Measurements from ENCODE around the gene GALNT3. TPM values are rescaled to one million over a fixed set of nuclear protein-coding genes. Genes with fewer than 3 reads are reported as not detected.

Gene GALNT3
- total and polyA plus RNA-seq, 4 donors = 0.29 to 2.3 (median 1.6) TPM

GRCh38 chr2:165766326-165766927 is 27.6 kb downstream of the GALNT3 start (continued):
- TF ChIP-seq, protein P1, sequence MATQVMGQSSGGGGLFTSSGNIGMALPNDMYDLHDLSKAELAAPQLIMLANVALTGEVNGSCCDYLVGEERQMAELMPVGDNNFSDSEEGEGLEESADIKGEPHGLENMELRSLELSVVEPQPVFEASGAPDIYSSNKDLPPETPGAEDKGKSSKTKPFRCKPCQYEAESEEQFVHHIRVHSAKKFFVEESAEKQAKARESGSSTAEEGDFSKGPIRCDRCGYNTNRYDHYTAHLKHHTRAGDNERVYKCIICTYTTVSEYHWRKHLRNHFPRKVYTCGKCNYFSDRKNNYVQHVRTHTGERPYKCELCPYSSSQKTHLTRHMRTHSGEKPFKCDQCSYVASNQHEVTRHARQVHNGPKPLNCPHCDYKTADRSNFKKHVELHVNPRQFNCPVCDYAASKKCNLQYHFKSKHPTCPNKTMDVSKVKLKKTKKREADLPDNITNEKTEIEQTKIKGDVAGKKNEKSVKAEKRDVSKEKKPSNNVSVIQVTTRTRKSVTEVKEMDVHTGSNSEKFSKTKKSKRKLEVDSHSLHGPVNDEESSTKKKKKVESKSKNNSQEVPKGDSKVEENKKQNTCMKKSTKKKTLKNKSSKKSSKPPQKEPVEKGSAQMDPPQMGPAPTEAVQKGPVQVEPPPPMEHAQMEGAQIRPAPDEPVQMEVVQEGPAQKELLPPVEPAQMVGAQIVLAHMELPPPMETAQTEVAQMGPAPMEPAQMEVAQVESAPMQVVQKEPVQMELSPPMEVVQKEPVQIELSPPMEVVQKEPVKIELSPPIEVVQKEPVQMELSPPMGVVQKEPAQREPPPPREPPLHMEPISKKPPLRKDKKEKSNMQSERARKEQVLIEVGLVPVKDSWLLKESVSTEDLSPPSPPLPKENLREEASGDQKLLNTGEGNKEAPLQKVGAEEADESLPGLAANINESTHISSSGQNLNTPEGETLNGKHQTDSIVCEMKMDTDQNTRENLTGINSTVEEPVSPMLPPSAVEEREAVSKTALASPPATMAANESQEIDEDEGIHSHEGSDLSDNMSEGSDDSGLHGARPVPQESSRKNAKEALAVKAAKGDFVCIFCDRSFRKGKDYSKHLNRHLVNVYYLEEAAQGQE (IDR thresholded peaks at IDR 0.05) = no peak
- TF ChIP-seq RAD21 (IDR thresholded peaks at IDR 0.05) (no peak), HNF4G (IDR thresholded peaks at IDR 0.05) (no peak)

DNA sequence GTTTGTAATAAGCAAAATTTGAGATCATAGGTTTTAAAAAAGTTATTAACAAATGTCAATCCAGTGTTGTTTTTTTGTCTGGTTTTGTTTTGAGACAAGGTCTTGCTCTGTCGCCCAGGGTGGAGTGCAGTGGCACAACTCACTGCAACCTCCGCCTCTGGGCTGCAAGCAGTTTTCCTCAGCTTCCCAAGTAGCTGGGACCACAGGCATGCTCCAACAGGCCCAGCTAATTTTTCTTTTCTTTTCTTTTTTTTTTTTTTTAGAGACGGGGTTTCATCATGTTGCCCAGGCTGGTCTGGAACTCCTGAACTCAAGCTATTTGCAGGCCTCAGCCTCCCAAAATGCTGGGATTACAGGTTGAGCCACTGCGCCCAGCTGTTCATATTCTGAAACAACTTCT is 31.3 kb downstream of the GALNT3 start:
- Histone ChIP-seq H3K27ac (ENCODE audit: low read depth in 1 of 2, low read length in 2 of 2) (no peak overlapping the region), H3K4me3 (ENCODE audit: low read depth in 1 of 3, low read length in 3 of 3) (no peak overlapping the region), H3K27me3 (ENCODE audit: control insufficient read depth in 4 of 4, insufficient read depth in 4 of 4, low read length in 3 of 4) (no peaks in the 10 kb centered on the region), H3K9me3 (ENCODE audit: control insufficient read depth in 4 of 4, low read length in 3 of 4) (no peaks in the 10 kb centered on the region), H3K4me1 (ENCODE audit: control insufficient read depth in 4 of 4, insufficient read depth in 4 of 4, low read length in 3 of 4) (no peaks in the 10 kb centered on the region), H3K9ac (ENCODE audit: low read depth in 1 of 2, low read length in 2 of 2) (no peak overlapping the region), H3K36me3 (ENCODE audit: control insufficient read depth in 4 of 4, insufficient read depth in 3 of 4, low read depth in 1 of 4, low read length in 3 of 4) (no peaks in the 10 kb centered on the region)
- 92% methylated on average over 4 of the region's 4 CpGs for WGBS
- TF ChIP-seq JUND (IDR thresholded peaks at IDR 0.05) (no peak), SP1 (IDR thresholded peaks at IDR 0.05) (no peak), RXRA (IDR thresholded peaks at IDR 0.05) (no peak), ATF3 (IDR thresholded peaks at IDR 0.05) (no peak), FOXA2 (IDR thresholded peaks at IDR 0.05) (no peak), MAX (IDR thresholded peaks at IDR 0.05) (no peak), HNF4A (conservative IDR thresholded peaks at IDR 0.05) (no peak), HNF4G (IDR thresholded peaks at IDR 0.05) (no peak), NR2F2 (IDR thresholded peaks at IDR 0.05) (no peak), YY1 (IDR thresholded peaks at IDR 0.05) (no peak), GABPA (IDR thresholded peaks at IDR 0.05 in 1 of 2, conservative IDR thresholded peaks at IDR 0.05 in 1 of 2) (no peak), EGR1 (IDR thresholded peaks at IDR 0.05; ENCODE audit: low read depth in 2 of 2) (no peak), FOXA1 (IDR thresholded peaks at IDR 0.05) (no peak), TAF1 (conservative IDR thresholded peaks at IDR 0.05) (no peak), ZBTB33 (IDR thresholded peaks at IDR 0.05) (no peak), RAD21 (IDR thresholded peaks at IDR 0.05) (no peak)
- TF ChIP-seq, protein P1 (IDR thresholded peaks at IDR 0.05) = no peak
- TF ChIP-seq, protein P2, sequence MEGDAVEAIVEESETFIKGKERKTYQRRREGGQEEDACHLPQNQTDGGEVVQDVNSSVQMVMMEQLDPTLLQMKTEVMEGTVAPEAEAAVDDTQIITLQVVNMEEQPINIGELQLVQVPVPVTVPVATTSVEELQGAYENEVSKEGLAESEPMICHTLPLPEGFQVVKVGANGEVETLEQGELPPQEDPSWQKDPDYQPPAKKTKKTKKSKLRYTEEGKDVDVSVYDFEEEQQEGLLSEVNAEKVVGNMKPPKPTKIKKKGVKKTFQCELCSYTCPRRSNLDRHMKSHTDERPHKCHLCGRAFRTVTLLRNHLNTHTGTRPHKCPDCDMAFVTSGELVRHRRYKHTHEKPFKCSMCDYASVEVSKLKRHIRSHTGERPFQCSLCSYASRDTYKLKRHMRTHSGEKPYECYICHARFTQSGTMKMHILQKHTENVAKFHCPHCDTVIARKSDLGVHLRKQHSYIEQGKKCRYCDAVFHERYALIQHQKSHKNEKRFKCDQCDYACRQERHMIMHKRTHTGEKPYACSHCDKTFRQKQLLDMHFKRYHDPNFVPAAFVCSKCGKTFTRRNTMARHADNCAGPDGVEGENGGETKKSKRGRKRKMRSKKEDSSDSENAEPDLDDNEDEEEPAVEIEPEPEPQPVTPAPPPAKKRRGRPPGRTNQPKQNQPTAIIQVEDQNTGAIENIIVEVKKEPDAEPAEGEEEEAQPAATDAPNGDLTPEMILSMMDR (IDR thresholded peaks at IDR 0.05; ENCODE audit: low read depth, low read length, missing input control) = no peak
- no peak for DNase-seq (ENCODE audit: low spot score)
